Glutamatergic neuron (in vitro differentiated cells): ENCODE data around the gene KIAA1549. TPM values are rescaled to one million over a fixed set of nuclear protein-coding genes. Genes with fewer than 3 reads are reported as not detected.

Experiments used
- DNase-seq: peaks from one replicate; pipeline ENCODE4 v3.0.0; 2022
- H3K27ac Mint-ChIP-seq: one replicate; pipeline ENCODE4 v1.8.0; 2020; ENCODE audit warnings: mild to moderate bottlenecking, mixed read lengths, inconsistent platforms; ENCODE audit not compliant: unreplicated experiment
- H3K27me3 Mint-ChIP-seq: one replicate; pipeline ENCODE4 v1.8.0; 2020; ENCODE audit warnings: mild to moderate bottlenecking, moderate library complexity, mixed read lengths, inconsistent platforms; ENCODE audit not compliant: unreplicated experiment
- H3K36me3 Mint-ChIP-seq: one replicate; pipeline ENCODE4 v1.8.0; 2020; ENCODE audit warnings: mild to moderate bottlenecking, mixed read lengths, inconsistent platforms; ENCODE audit not compliant: unreplicated experiment
- H3K4me1 Mint-ChIP-seq: one replicate; pipeline ENCODE4 v1.8.0; 2020; ENCODE audit warnings: mild to moderate bottlenecking, low read depth, mixed read lengths, inconsistent platforms; ENCODE audit not compliant: unreplicated experiment
- H3K4me3 Mint-ChIP-seq: one replicate; pipeline ENCODE4 v1.8.0; 2020; ENCODE audit warnings: mild to moderate bottlenecking, mixed read lengths, inconsistent platforms; ENCODE audit not compliant: unreplicated experiment
- H3K9me3 Mint-ChIP-seq: one replicate; pipeline ENCODE4 v1.8.0; 2020; ENCODE audit warnings: mild to moderate bottlenecking, moderate library complexity, mixed read lengths, inconsistent platforms; ENCODE audit not compliant: unreplicated experiment
- CTCF ChIP-seq: fragments of 200-600 bp; sonication (generic); IDR thresholded peaks from one replicate; pipeline ENCODE4 v1.5.0; 2021; ENCODE audit not compliant: partially characterized antibody, unreplicated experiment
- total RNA-seq: library from RNA; stranded (reverse); fragmentation: NEBNext Ultra II Directional; extraction: Animal tissue kit (Norgen Biotek cat#: 25700); gene quantifications from one replicate; pipeline ENCODE4 v1.2.1, GENCODE V29; 2021; ENCODE audit not compliant: unreplicated experiment

KIAA1549 gene
- total RNA-seq, 1 donor from 2014 or later = 40.2 TPM

GRCh38 chr7:138834583-138834982 is 146.6 kb downstream of the KIAA1549 start:
- no peak overlapping the region for H3K27ac Mint-ChIP-seq
- H3K9me3 Mint-ChIP-seq = no peaks in the 10 kb centered on the region
- no peak overlapping the region for H3K4me3 Mint-ChIP-seq
- H3K4me1 Mint-ChIP-seq = no peaks in the 10 kb centered on the region
- TF ChIP-seq CTCF = no peak
- no peak for DNase-seq
- H3K27me3 Mint-ChIP-seq = no peaks in the 10 kb centered on the region
- H3K36me3 Mint-ChIP-seq = no peaks in the 10 kb centered on the region

GRCh38 chr7:138833596-138833995 is 147.6 kb downstream of the KIAA1549 start:
- H3K4me1 Mint-ChIP-seq = no peaks in the 10 kb centered on the region
- H3K27ac Mint-ChIP-seq = no peak overlapping the region
- no peaks in the 10 kb centered on the region for H3K9me3 Mint-ChIP-seq
- no peaks in the 10 kb centered on the region for H3K27me3 Mint-ChIP-seq
- H3K36me3 Mint-ChIP-seq = no peaks in the 10 kb centered on the region
- DNase-seq = no peak
- no peak overlapping the region for H3K4me3 Mint-ChIP-seq
- TF ChIP-seq CTCF = no peak

GRCh38 chr7:138832966-138833365 is 148.2 kb downstream of the KIAA1549 start:
- no peaks in the 10 kb centered on the region for H3K27me3 Mint-ChIP-seq

GRCh38 chr7:138829335-138829734 is 151.9 kb downstream of the KIAA1549 start:
- Mint-ChIP-seq H3K27me3 (no peaks in the 10 kb centered on the region), H3K36me3 (peaks cover 11% of the 10 kb centered on the region), H3K4me3 (no peak overlapping the region), H3K4me1 (no peaks in the 10 kb centered on the region), H3K27ac (no peak overlapping the region), H3K9me3 (peaks cover 4% of the 10 kb centered on the region)
- TF ChIP-seq CTCF = no peak
- DNase-seq = no peak

More at GRCh38 chr7:138832966-138833365, 148.2 kb downstream of the KIAA1549 start:
- no peak for TF ChIP-seq CTCF
- Mint-ChIP-seq H3K4me3 (no peak overlapping the region), H3K9me3 (no peaks in the 10 kb centered on the region), H3K36me3 (no peaks in the 10 kb centered on the region), H3K27ac (no peak overlapping the region), H3K4me1 (no peaks in the 10 kb centered on the region)
- DNase-seq = no peak

GRCh38 chr7:138828302-138828701 is 152.9 kb downstream of the KIAA1549 start:
- Mint-ChIP-seq H3K4me1 (no peaks in the 10 kb centered on the region), H3K36me3 (peaks cover 11% of the 10 kb centered on the region), H3K4me3 (no peak overlapping the region), H3K27ac (no peak overlapping the region), H3K27me3 (no peaks in the 10 kb centered on the region), H3K9me3 (peaks cover 4% of the 10 kb centered on the region)
- no peak for TF ChIP-seq CTCF
- no peak for DNase-seq
